Activated CD8-positive, alpha-beta memory T cell treated with anti-CD3 and anti-CD28 coated beads for 24 hours (primary cell): Measurements from ENCODE around the gene APPBP2.
"Not testable (repeated sequence)": the region's sequence is repeated elsewhere in the genome, so short reads cannot be mapped to it uniquely, and the experiment has no call there.

Source experiments
- DNase-seq: peaks from one replicate; pipeline ENCODE4 v3.0.0-alpha.2; 2020

The APPBP2 gene, protein sequence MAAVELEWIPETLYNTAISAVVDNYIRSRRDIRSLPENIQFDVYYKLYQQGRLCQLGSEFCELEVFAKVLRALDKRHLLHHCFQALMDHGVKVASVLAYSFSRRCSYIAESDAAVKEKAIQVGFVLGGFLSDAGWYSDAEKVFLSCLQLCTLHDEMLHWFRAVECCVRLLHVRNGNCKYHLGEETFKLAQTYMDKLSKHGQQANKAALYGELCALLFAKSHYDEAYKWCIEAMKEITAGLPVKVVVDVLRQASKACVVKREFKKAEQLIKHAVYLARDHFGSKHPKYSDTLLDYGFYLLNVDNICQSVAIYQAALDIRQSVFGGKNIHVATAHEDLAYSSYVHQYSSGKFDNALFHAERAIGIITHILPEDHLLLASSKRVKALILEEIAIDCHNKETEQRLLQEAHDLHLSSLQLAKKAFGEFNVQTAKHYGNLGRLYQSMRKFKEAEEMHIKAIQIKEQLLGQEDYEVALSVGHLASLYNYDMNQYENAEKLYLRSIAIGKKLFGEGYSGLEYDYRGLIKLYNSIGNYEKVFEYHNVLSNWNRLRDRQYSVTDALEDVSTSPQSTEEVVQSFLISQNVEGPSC

DNA sequence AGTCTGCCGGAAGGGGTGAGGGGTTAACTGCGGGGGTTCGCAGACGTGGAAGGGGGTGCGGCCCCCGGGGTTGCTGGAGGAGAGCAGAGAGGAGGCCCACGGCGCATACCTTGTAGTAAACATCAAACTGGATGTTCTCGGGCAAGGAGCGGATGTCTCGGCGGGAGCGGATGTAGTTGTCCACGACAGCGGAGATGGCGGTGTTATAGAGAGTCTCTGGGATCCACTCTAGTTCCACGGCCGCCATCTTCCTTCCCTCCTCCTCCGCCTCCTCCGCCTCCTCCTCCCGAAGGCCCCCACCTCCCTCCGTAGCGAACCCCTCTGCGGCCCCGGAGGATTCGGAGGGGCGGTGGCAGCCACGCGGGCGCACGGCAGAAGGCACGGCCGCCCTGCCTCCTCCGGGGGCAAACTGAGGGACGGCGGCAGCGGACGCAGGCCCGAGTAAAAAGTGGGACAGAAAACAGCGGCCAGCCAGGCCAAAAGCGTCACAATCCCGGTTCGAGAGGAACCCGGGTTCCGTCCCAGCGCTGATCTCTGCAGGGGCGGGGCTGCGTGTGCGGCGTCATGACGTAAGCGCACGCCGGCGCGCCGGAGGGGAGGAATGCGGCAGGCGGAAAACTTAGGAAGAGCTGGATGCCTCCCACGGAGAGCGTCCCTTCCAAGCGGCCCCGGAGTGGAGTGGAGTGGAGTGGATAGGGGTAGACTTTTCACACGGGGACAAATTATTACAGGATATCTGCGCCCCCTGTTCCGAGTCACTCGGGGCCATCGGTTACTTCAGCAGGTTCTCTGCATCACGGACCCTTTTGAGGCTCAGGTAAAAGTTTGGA, at the start of gene APPBP2:
Gene APPBP2 (minus strand): TSS at position 558 of the 830 bp plus-strand sequence. CDS start 311 bp downstream, at position 247.
- peak; percentile 89 for DNase-seq

DNA sequence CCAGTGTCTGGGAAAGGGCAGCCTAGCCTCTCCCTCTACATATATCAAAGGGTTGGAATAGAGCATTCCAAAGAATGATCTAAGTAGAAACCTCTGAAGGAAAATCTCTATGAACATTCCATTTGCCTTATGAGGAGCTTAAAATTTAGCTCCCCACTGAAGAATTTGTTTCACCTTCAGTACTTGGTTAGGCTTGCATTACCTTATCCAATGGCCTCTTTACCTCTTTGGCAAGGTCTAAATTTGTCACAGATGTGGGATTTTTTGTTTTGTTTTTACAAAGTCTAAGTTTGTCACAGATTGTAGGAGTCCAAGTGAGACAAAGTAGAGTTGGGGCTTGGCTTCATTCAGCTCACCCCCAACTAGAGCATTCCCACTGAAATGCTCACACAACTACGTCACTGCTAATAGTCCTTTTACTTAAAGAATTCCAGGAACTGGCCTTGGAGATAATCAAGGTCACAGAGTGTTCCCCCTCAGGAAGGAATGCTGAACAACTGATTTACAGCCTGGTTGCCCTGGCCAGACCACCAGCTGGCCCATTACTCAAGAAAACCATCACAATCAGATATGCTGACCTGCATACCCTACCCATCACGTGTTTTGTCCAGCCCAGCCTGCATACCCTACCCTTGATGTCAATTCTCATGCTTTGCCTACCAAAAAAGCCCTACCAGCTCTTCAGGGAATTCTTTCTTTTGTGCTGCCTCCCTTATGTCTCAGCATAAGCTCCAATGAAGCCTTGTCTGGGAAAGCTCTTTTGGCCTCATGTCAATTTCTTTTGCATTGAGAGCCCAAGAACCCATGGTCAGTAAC, 47.4 kb upstream of the APPBP2 start:
- DNase-seq, result no peak

DNA sequence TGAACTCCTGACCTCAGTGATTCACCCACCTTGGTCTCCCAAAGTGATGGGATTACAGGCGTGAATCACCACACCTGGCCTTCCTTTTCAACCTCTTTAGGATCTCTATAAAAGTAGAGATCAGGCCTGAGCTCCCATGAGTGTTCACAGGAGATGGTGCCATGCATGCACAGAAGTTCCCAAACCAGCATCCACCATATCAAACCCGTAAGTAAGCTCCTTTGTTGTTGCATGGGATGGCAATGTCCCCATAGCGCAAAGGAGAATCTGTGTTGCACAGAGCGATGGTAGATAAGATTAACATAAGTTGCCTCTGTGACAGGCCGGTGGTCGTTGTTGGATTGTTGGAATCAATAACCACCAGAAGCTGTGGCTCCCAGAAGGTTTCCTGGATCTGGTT, 39.2 kb upstream of the APPBP2 start:
- DNase-seq, result no peak

DNA sequence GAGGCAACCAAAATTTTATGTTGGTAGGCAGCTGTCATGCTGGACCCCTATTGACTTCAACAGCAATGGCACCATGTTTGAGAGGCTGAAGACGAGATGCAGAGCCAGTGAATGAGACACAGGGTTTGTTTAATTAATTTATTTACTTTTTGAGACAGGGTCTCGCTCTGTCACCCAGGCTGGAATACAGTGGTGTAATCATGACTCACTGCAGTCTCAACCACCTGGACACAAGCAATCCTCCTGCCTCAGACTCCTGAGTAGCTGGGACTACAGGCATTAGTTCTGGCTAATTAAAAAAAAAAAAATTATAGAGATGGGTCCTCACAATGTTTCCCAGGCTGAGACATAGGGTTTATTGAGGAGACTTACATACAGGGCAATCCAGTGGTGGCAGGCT, 37.7 kb upstream of the APPBP2 start:
- no peak for DNase-seq

DNA sequence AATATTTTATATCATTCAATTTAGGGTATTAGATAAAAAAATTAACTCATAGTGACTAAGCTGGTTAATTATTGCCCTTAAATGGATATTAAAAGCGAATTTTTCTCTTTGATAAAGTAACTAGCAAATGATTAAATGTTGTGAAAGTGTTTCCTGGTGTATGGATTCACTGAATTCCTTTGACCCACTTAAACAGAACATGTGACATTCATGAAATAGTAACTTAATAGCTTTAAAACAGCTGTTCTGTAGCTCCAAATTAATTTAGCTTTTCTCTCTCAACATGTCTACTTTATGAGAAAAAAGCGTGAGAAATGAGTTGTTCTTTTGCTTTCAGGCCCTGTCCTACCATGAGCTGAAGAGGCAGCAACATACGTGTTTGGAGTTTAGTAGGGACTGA, 36.4 kb upstream of the APPBP2 start:
- DNase-seq, result no peak

DNA sequence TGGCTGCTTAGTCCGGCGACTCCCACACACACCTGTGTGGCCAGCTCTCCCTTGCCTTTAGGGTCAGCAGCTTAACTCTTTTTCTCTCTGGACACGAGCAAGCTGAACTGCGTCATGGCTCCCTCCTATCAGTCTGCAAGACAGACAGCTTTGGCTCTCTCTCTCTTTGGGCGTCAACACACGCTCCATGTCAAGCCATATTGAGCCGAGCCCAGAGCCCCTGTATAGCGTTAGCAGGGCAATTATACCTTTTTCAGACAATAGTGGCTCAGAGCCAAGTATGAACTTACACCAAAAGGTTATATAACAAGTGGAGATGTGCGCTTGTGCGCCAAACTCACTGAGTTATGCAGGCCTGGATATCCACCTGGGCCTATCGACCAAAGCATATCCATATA, 34.8 kb upstream of the APPBP2 start:
- no peak for DNase-seq

DNA sequence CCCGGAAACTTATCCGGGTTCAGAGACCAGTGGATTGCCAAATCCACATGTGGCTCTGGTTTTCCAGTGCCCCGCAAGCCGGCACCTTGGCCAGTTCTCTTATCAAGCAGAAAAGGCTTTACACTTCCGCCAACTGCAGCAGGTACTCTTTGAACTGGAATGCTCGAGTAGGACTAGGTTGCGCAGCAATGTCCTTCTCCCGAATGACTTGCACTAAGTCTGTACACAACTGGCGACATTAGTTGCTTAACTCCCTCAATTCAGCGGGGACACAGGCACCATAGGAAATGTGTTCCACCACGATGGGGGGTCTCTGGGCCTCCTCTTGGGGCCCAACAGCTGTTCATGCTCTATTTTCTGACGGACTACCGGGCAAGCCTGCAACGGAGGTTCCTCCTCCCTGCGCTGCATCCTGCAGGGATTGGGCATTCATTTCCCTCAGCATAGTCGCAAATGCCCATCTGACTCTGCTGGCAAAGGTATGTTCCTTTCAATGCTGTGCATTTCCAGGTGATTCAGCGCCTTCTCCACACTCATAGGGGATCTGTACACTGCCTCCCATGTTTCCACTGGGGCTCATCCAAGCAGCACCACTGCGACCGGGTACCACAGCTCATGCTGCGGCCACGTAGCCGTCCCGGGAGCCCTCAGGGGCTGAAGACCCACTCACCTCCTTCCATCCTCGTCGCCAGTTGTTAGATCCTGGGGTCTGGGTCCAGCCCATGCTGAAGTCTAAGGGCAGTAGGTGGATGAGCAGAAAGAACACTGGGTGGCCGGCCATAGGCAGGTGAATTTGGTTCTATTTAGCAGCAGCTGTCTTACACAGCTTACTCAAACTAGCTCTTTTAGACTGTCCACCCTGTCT, 34.2 kb upstream of the APPBP2 start:
- DNase-seq, result no peak

DNA sequence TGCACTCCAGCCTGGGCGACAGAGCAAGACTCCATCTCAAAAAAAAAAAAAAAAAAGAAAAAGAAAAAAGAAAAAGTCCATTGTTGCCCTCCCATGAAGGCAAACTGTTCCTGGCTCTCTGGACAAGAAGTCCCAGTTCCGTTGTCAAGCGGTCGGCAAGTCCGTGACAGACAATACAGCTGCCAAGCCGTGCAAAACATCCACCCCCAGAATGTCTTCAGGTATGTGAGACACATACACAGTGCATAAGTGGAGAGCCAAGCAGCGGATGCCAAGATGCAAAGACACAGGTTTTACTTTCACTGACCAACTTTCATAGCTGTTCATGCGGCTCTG, 33.6 kb upstream of the APPBP2 start:
- no peak for DNase-seq

DNA sequence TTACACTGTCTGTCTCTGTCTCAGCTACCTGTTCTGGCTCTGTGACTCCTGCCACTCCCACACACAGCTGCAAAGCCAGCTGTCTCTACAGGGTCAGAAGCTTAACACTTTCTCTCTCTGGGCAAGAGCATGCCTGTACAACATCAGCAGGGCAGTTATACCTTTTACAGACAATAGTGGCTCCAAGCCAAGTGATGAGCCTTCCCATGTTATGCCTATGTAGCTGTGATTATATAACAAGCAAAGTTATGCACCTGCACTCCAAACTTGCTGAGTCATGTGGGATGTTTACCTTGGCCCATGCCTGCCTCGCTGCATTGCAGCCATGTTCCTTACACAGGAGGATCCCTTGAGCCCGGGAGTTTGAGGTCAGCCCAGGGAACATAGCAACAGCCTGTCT, 31.8 kb upstream of the APPBP2 start:
- DNase-seq, result no peak

DNA sequence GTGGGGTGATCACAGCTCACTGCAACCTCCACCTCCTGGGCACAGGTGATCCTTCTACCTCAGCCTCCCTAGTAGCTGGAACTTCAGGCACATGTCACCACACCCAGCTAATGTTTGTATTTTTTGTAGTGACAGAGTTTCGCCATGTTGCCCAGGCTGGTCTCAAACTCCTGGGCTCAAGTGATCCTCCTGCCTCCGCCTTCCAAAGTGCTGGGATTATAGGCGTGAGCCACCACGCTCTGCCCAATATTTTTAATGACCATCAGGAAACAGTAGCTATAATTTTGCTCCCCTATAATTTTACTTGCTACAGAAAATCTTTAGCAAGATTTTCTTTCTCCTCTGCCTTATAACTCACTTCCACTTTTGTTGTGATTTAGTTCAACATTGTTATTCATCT, 29.7 kb upstream of the APPBP2 start:
- no peak for DNase-seq

DNA sequence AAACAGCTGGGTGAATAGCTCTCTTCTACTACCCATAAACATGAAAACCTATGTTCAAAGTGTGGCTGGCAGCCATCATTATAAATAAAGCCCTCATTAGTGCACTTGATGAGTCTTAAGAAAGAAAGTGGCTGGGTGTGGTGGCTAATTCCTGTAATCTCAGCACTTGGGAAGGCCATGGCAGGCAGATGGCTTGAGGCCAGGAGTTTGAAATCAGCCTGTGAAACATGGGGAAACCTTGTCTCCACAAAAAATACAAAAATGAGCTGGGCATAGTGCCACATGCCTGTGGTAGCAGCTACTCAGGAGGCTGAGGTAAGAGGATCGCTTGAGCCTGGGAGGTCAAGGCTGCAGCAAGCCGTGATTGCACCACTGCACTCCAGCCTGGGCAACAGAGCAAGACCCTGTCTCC, 28.3 kb upstream of the APPBP2 start:
- no peak for DNase-seq

DNA sequence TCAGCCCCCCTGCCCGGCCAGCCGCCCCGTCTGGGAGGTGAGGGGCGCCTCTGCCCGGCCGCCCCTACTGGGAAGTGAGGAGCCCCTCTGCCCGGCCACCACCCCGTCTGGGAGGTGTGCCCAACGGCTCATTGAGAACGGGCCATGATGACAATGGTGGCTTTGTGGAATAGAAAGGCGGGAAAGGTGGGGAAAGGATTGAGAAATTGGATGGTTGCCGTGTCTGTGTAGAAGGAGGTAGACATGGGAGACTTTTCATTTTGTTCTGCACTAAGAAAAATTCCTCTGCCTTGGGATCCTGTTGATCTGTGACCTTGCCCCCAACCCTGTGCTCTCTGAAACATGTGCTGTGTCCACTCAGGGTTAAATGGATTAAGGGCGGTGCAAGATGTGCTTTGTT, 26.2 kb upstream of the APPBP2 start:
- DNase-seq, result not testable (repeated sequence)

DNA sequence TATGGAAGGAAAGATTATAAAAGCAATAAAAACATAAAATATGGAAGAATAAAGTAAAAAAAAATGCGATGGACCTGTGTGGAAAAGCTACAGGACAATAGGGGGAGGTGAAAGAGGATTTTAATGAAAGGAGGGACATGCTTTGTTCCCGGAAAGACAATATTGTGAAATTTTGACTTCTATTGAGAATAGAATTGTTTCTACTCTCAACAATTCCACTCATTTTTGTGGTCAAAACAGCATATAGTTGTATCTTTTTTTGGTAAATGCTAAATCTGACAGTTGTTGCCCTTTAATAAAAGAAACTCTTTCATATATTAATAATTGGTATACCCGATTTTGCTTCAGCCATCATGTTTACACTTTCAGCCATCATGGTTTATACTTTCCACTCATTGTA, 22.9 kb upstream of the APPBP2 start:
- DNase-seq, result no peak

DNA sequence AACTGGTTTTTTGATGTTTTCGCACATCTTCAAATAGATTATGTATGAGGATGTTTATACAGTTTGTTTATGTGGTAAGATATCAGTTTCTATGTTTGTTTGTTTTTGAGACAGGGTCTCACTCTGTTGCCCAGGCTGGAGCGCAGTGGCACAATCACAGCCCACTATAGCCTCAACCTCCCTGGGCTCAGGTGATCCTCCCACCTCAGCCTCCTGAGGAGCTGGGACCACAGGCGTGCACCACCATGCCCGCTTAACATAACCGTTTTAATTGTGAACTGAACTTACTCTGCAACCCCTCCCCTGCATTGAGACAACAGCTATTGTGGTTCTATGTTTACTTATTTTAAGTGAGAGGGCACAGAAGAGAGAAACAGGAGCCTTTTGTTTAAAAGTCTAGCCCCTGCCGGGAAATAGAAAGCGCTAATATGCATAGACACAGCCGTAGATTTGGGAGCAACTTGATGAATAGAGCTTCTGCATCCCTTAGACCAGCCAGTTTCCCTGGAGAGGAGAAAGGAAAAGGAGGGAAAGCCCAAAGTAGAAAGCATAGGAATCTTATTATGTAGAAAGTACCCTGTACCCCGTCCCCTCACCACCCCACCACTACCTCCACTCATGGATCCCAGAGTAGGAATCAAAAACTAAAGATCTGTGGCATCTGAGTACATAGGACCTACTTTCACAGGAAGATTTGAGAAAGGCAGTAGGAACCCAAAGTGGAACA, 19.6 kb upstream of the APPBP2 start:
- DNase-seq, result no peak

DNA sequence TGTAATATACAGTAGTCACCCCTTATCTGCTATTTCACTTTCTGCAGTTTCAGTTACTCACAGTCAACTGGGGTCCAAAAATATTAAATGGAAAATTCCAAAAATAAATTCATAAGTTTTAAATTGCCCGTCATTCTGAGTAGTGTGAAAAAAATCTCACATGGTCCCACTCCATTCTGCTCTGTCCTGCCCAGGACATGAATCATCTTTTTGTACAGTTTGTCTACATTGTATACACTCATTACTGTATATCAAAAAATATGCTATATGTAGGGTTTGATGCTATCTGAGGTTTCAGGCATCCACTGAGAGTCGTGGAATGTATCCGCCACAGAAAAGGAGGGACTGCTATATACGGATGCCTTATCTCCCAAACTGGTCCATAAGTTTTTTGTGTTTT, 16.0 kb upstream of the APPBP2 start:
- DNase-seq, result no peak

DNA sequence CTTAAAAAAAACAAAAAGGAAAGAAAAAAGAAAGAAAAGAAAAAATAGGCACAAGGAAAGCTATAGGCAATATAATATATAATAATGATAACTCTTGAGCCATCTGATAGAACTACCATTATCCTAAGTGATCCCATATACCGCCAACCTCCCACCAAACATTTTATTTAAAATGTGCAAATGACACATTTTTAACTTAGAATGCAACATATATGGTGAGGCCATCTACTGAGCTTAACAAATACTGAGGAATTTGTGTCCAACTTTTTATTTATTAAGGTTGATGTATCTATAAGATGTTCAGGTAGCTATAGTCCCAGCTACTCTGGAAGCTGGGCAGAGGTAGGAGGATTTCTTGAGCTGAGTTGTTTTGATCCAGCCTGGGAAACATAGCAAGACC, 14.4 kb upstream of the APPBP2 start:
- DNase-seq, result no peak

DNA sequence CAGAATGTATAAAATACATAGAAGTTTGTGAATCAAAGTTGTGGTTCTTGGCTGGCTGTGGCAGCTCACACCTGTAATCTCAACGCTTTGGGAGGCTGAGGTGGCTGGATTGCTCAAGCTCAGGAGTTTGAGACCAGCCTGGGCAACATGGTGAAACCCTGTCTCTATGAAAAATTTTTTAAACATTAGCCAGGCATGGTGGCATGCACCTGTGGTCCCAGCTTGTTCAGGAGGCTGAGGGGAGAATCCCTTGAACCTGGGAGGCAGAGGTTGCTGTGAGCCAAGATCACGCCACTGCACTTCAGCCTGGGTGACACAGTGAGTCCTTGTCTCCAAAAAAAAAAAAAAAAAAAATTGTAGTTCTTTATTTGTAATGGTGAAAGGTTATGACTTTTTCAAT, 13.8 kb upstream of the APPBP2 start:
- DNase-seq, result no peak

DNA sequence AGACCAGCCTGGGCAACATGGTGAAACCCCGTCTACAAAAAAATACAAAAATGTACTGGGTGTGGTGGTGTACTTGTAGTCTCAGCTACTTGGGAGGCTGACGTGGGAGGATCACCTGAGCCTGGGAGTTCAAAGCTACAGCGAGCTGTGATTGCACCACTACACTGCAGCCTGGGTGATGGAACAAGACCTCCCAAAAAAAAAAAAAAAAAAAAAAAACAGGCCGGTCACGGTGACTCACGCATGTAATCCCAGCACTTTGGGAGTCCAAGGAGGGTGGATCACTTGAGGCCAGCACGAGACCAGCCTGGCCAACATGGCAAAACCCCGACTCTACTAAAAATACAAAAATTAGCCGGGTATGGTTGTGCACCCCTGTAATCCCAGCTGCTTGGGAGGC, 12.7 kb upstream of the APPBP2 start:
- no peak for DNase-seq

DNA sequence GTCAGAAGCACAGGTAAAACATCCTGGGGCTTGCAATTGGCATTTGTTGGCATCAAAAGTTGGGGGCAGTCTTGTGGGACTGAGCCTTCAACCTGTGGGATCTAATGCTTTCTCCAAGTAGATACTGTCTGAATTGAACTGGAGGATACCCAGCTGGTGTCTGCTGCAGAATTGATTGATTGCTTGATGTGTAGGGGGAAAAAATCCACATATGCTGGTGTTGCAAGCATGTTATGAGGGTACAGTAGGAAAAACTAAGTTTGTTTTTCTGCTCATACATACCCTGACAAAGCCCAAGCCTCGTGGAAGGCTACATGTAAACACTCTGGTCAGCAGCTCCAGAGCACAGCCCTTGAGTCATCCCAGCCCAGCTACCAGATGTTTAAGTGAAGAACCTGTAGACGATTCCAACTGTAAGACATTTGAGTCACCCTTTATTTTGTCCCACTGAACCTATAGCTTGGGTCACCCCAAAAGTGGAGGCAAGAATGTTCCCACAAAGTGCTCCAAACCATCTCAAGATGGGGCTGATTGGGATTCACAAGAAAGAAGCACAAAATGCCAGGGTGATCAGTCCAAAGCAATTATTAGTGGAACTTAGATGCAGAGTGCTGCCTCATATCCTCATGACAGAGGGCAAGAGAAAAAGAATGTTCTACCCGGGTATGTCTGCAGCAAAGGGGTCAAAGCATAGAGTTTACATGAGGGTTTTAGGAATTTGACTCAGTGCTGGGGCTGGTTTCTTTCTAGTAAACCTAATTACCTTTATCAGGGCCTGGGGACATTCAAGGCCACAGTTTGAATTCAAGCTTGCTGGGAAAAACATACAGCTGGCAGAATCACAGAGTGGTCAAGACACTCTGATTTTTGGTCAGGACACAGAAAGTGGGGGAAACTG, 9.6 kb upstream of the APPBP2 start:
- DNase-seq, result no peak

DNA sequence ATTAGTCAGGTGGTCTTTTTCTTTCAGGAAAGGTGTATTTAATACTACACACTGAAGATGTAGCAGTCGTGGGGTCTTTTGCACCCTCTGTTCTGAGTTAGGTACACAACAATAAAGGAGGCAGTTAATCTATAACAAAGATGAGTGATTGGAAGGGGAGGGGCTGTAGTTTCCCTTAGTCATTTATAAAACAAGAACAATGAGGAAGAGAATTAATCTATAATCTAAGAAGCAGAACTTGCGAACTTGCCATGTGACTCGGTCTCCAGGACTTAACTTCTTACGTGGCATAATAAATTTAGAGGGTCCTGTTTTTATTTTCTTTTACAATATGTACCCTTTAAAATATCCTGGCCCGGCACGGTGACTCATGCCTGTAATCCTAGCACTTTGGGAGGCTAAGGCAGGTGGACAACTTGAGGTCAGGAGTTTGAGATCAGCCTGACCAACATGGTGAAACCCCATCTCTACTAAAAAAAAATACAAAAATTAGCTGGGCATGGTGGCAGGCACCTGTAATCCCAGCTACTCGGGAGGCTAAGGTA, 8.6 kb upstream of the APPBP2 start:
- DNase-seq, result no peak
